Loucy (cell line): ENCODE data around the gene TMEM150B.

ENCODE experiments used
- EZH2phosphoT487 ChIP-seq: fragments of 200-600 bp; IDR thresholded peaks from 2 replicates; pipeline ENCODE4 v1.6.1; 2018; ENCODE audit warnings: antibody characterized with exemption, mild to moderate bottlenecking, moderate library complexity, borderline replicate concordance
- TF ChIP-seq, protein P1 (sequence below): fragments of 200-600 bp; sonication (generic); conservative IDR thresholded peaks from 2 replicates; pipeline ENCODE4 v1.5.1; 2014; ENCODE audit warnings: mild to moderate bottlenecking, antibody characterized with exemption, low read length

DNA sequence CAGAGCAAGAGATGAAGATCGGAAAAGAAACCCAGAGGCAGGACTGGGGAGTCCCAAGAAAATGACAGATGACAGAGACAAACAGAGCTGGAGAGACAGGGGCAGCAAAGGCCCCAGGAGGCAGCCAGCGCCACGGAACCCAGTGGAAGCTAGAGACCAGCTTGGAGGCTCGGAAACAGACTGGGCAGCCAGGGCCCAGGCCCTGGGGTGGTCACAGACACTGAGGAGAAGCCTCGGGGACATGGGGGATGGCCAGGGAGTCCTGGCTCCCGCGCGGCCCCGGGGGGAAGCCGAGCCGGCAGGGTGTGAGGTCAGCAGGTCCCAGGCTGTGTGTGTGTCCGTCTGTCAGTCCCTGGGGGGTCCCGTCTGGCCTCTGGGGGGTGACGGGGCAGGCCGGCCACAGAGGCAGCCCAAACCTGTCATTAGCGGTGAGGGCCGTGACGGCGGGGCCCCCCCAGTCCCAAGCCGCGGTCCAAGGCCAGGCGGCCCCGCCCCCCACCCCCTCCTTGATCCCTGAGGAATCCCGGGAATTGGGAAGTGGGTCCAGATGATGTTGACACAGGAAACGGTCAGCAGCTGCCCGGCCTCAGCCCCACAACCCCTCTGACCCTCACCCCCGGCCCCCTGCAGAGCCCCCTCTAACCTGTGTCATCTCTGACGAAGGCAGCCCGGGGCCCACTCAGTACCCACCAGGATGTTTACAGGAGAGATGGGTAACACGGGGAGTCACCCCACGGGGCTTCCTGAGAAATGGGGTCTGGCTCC is 49.0 kb upstream of the TMEM150B start:
- TF ChIP-seq, protein P1, sequence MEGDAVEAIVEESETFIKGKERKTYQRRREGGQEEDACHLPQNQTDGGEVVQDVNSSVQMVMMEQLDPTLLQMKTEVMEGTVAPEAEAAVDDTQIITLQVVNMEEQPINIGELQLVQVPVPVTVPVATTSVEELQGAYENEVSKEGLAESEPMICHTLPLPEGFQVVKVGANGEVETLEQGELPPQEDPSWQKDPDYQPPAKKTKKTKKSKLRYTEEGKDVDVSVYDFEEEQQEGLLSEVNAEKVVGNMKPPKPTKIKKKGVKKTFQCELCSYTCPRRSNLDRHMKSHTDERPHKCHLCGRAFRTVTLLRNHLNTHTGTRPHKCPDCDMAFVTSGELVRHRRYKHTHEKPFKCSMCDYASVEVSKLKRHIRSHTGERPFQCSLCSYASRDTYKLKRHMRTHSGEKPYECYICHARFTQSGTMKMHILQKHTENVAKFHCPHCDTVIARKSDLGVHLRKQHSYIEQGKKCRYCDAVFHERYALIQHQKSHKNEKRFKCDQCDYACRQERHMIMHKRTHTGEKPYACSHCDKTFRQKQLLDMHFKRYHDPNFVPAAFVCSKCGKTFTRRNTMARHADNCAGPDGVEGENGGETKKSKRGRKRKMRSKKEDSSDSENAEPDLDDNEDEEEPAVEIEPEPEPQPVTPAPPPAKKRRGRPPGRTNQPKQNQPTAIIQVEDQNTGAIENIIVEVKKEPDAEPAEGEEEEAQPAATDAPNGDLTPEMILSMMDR, result no peak
- TF ChIP-seq EZH2phosphoT487, result no peak
